GM12864 (cell line): ENCODE measurements around the gene SETD5.

ENCODE experiments used
- DNase-seq: peaks from one replicate; pipeline ENCODE4 v3.0.0-alpha.2; 2011; ENCODE audit warnings: low read depth
- H3K4me3 ChIP-seq: 2 replicates; pipeline ENCODE4 v1.5.1; 2011; ENCODE audit warnings: mild to moderate bottlenecking, low read depth, low read length, control low read depth
- CTCF ChIP-seq: IDR thresholded peaks from 2 replicates; pipeline ENCODE4 v1.5.1; 2011; ENCODE audit warnings: low read depth, mild to moderate bottlenecking, moderate library complexity, low read length, control low read depth, inconsistent platforms; ENCODE audit errors: missing control alignments

The SETD5 gene

DNA sequence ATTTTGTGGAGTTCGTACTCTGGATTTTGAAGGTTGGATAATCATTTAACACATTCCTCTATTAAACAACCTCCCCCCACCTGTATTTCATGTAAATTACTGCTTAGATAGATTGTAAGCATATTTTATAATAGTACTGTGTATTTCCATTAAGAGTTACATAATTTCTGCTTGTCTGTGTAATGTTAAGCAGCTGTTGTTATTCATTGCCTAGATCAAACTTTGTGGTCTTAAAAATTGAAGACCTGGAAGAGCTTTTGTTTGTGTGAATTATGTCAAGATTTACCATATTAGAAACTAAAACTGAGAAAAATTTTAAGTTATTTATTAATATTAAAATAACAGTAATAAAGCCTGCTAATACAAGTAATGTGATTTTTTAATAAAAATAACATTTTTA lies 11.1 kb downstream of the SETD5 start:
- H3K4me3 ChIP-seq = no peak overlapping the region
- DNase-seq = no peak
- TF ChIP-seq CTCF = no peak

GRCh38 chr3:9409981-9410854 lies 12.8 kb downstream of the SETD5 start:
- TF ChIP-seq CTCF = no peak
- H3K4me3 ChIP-seq = no peak overlapping the region
- no peak for DNase-seq

- no peak for TF ChIP-seq CTCF
- H3K4me3 ChIP-seq = no peak overlapping the region
- no peak for DNase-seq
These were observed 13.9 kb downstream of the SETD5 start for GRCh38 chr3:9411302-9411701.

- no peak overlapping the region for H3K4me3 ChIP-seq
- DNase-seq = no peak
- TF ChIP-seq CTCF = no peak
These were observed 14.9 kb downstream of the SETD5 start for GRCh38 chr3:9412293-9412692.

GRCh38 chr3:9414826-9415225 lies 17.4 kb downstream of the SETD5 start:
- no peak overlapping the region for H3K4me3 ChIP-seq
- no peak for TF ChIP-seq CTCF
- DNase-seq = no peak

- H3K4me3 ChIP-seq = no peak overlapping the region
- no peak for TF ChIP-seq CTCF
- DNase-seq = no peak
These were observed 18.2 kb downstream of the SETD5 start for GRCh38 chr3:9415485-9416138.
